ENCODE measurements around the gene GTF2H2C. TPM values are rescaled to one million over a fixed set of nuclear protein-coding genes. Genes with fewer than 3 reads are reported as not detected.
"Not testable (repeated sequence)": the region's sequence is repeated elsewhere in the genome, so short reads cannot be mapped to it uniquely, and the experiment has no call there.

The GTF2H2C gene
- total RNA-seq (2014; rRNA removed; shearing (Covaris generic)) (45.9 and 60.1 TPM in 2 replicates), total RNA-seq (2022) (44.9 and 48.8 TPM in 2 replicates), Bru-seq, nascent RNA (percentile 62 among the genes with signal in this experiment), BruChase-seq, experiment 1, labeled RNA remaining after a 6-hour chase (percentile 60 among the genes with signal in this experiment), BruChase-seq, experiment 2, labeled RNA remaining after a 2-hour chase (percentile 64 among the genes with signal in this experiment)
- long read RNA-seq, transcript GTF2H2C-210 (16 exons, 2,952 nt): major isoform, 7 of 25 reads
- long read RNA-seq, transcript GTF2H2C-201 (17 exons, 1,803 nt): minor isoform, 5 of 25 reads
- long read RNA-seq, partial matches to known transcripts: 3 of 25 reads
- long read RNA-seq, other reads (novel, unspliced or antisense): 10 of 25 reads

GRCh38 chr5:69559908-69560330, at the start of gene GTF2H2C:
GTF2H2C (plus strand) TSS chr5:69560191; CDS start chr5:69565133, 4,942 bp downstream.
- POLR2A ChIA-PET; CTCF ChIA-PET (ENCODE audit: unreplicated experiment); BruUV-seq (replicated peaks); H3K9me3 ChIP-seq (ENCODE audit: low read length); intact Hi-C loops (cut with micrococcal nuclease; ENCODE audit: unreplicated experiment); H3K79me2 ChIP-seq (ENCODE audit: insufficient read depth, low read depth, low read length); H3K9me2 ChIP-seq (ENCODE audit: insufficient read depth, low read length); H4K20me1 ChIP-seq (ENCODE audit: insufficient read depth, low read length); H3K36me3 ChIP-seq (ENCODE audit: insufficient read depth, low read length); H3K4me1 ChIP-seq (ENCODE audit: insufficient read depth, low read length, poor library complexity, severe bottlenecking); H3K27ac ChIP-seq (ENCODE audit: low read depth, low read length, poor library complexity, severe bottlenecking): not testable (repeated sequence)
- peak within 1 kb of the TSS; percentile 64 for H3K4me2 ChIP-seq (ENCODE audit: low read length)
- peak within 1 kb of the TSS; percentile 94 for H2AFZ ChIP-seq (ENCODE audit: low read length)
- peak within 1 kb of the TSS; percentile 66 for H3K4me3 ChIP-seq (ENCODE audit: low read depth, low read length, poor library complexity, severe bottlenecking)
- peak; percentile 79 for DNase-seq (ENCODE audit: low spot score)
- TF ChIP-seq, protein P1, sequence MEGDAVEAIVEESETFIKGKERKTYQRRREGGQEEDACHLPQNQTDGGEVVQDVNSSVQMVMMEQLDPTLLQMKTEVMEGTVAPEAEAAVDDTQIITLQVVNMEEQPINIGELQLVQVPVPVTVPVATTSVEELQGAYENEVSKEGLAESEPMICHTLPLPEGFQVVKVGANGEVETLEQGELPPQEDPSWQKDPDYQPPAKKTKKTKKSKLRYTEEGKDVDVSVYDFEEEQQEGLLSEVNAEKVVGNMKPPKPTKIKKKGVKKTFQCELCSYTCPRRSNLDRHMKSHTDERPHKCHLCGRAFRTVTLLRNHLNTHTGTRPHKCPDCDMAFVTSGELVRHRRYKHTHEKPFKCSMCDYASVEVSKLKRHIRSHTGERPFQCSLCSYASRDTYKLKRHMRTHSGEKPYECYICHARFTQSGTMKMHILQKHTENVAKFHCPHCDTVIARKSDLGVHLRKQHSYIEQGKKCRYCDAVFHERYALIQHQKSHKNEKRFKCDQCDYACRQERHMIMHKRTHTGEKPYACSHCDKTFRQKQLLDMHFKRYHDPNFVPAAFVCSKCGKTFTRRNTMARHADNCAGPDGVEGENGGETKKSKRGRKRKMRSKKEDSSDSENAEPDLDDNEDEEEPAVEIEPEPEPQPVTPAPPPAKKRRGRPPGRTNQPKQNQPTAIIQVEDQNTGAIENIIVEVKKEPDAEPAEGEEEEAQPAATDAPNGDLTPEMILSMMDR (conservative IDR thresholded peaks at IDR 0.05; ENCODE audit: low read length): peak; percentile 38

DNA sequence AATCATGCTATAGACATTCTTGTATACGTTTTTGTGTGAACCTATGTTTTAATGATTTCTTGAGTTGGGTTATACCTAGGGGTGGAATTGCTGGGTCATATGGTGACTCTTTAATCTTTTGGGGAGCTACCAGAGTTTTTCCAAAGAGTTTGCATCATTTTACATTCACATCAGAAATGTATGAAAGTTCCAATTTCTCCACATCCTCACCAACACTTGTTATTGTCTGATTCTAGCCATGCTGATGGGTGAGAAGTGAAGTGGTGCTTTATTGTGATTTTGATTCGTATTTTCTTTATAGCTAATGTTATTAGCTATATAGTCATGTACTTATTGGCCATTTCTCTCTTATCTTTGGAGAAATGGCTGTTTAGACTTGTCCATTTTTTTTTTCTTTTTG, 49.3 kb upstream of the GTF2H2C start:
- no peak for DNase-seq (ENCODE audit: low spot score)

GRCh38 chr5:69512740-69513260, 47.2 kb upstream of the GTF2H2C start:
- TF ChIP-seq EZH2phosphoT487 (IDR thresholded peaks at IDR 0.05; ENCODE audit: borderline replicate concordance, low read depth, low read length): no peak
- TF ChIP-seq, protein P1 (conservative IDR thresholded peaks at IDR 0.05; ENCODE audit: low read length): no peak
- ChIA-PET CTCF (ENCODE audit: unreplicated experiment) (no interaction called here), POLR2A (no interaction called here)
- H3K4me3 ChIP-seq (ENCODE audit: low read depth, low read length, poor library complexity, severe bottlenecking): no peak overlapping the region
- no peaks in the 10 kb centered on the region for H4K20me1 ChIP-seq (ENCODE audit: insufficient read depth, low read length)
- intact Hi-C loops (cut with micrococcal nuclease; ENCODE audit: unreplicated experiment): no loop called here
- no peaks in the 10 kb centered on the region for H3K9me3 ChIP-seq (ENCODE audit: low read length)
- no peaks in the 10 kb centered on the region for H3K79me2 ChIP-seq (ENCODE audit: insufficient read depth, low read depth, low read length)
- H3K9me2 ChIP-seq (ENCODE audit: insufficient read depth, low read length): no peaks in the 10 kb centered on the region
- DNase-seq (ENCODE audit: low spot score): no peak
- H3K4me1 ChIP-seq (ENCODE audit: insufficient read depth, low read length, poor library complexity, severe bottlenecking): no peaks in the 10 kb centered on the region
- H2AFZ ChIP-seq (ENCODE audit: low read length): no peak overlapping the region
- H3K27ac ChIP-seq (ENCODE audit: low read depth, low read length, poor library complexity, severe bottlenecking): no peak overlapping the region
- no peaks in the 10 kb centered on the region for H3K36me3 ChIP-seq (ENCODE audit: insufficient read depth, low read length)
- no TSS peak for BruUV-seq (replicated peaks)
- no peak overlapping the region for H3K4me2 ChIP-seq (ENCODE audit: low read length)

More for the DNA sequence above, 49.3 kb upstream of the GTF2H2C start:
- POLR2A ChIA-PET: no interaction called here
- Histone ChIP-seq H4K20me1 (ENCODE audit: insufficient read depth, low read length) (no peaks in the 10 kb centered on the region), H3K36me3 (ENCODE audit: insufficient read depth, low read length) (no peaks in the 10 kb centered on the region), H3K27ac (ENCODE audit: low read depth, low read length, poor library complexity, severe bottlenecking) (no peak overlapping the region), H3K4me1 (ENCODE audit: insufficient read depth, low read length, poor library complexity, severe bottlenecking) (no peaks in the 10 kb centered on the region), H2AFZ (ENCODE audit: low read length) (no peak overlapping the region), H3K4me2 (ENCODE audit: low read length) (no peak overlapping the region), H3K9me2 (ENCODE audit: insufficient read depth, low read length) (no peaks in the 10 kb centered on the region), H3K79me2 (ENCODE audit: insufficient read depth, low read depth, low read length) (no peaks in the 10 kb centered on the region), H3K4me3 (ENCODE audit: low read depth, low read length, poor library complexity, severe bottlenecking) (no peak overlapping the region), H3K9me3 (ENCODE audit: low read length) (no peaks in the 10 kb centered on the region)
- intact Hi-C loops (cut with micrococcal nuclease; ENCODE audit: unreplicated experiment): no loop called here
- no peak for TF ChIP-seq EZH2phosphoT487 (IDR thresholded peaks at IDR 0.05; ENCODE audit: borderline replicate concordance, low read depth, low read length)
- TF ChIP-seq, protein P1 (conservative IDR thresholded peaks at IDR 0.05; ENCODE audit: low read length): no peak
- no TSS peak for BruUV-seq (replicated peaks)
- CTCF ChIA-PET (ENCODE audit: unreplicated experiment): no interaction called here

DNA sequence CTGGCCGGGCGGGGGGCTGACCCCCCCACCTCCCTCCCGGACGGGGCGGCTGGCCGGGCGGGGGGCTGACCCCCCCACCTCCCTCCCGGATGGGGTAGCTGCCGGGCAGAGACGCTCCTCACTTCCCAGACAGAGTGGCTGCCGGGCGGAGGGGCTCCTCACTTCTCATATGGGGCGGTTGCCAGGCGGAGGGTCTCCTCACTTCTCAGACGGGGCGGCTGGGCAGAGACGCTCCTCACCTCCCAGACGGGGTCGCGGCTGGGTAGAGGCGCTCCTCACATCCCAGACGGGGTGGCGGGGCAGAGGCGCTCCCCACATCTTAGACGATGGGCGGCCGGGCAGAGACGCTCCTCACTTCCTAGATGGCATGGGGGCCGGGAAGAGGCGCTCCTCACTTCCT, 44.4 kb upstream of the GTF2H2C start:
- POLR2A ChIA-PET; H3K4me3 ChIP-seq (ENCODE audit: low read depth, low read length, poor library complexity, severe bottlenecking); H3K9me2 ChIP-seq (ENCODE audit: insufficient read depth, low read length): not testable (repeated sequence)

More for the DNA sequence above, 44.4 kb upstream of the GTF2H2C start:
- H3K79me2 ChIP-seq (ENCODE audit: insufficient read depth, low read depth, low read length); DNase-seq (ENCODE audit: low spot score); intact Hi-C loops (cut with micrococcal nuclease; ENCODE audit: unreplicated experiment); H3K4me1 ChIP-seq (ENCODE audit: insufficient read depth, low read length, poor library complexity, severe bottlenecking); H3K27ac ChIP-seq (ENCODE audit: low read depth, low read length, poor library complexity, severe bottlenecking); H3K9me3 ChIP-seq (ENCODE audit: low read length); H2AFZ ChIP-seq (ENCODE audit: low read length); CTCF ChIA-PET (ENCODE audit: unreplicated experiment); H3K4me2 ChIP-seq (ENCODE audit: low read length); BruUV-seq (replicated peaks); H4K20me1 ChIP-seq (ENCODE audit: insufficient read depth, low read length); H3K36me3 ChIP-seq (ENCODE audit: insufficient read depth, low read length): not testable (repeated sequence)

Measured in OCI-LY7 (cell line).